Adrenal gland (tissue), 12 donors: ENCODE results near the gene FMO4. TPM values are rescaled to one million over a fixed set of nuclear protein-coding genes. Genes with fewer than 3 reads are reported as not detected.
"Not testable (repeated sequence)": the region's sequence is repeated elsewhere in the genome, so short reads cannot be mapped to it uniquely, and the experiment has no call there.

ENCODE experiments used
- DNase-seq, 7 donors: peaks; one replicate each; pipeline ENCODE4 v3.0.0-alpha.2; 2019 to 2020
- H3K27ac ChIP-seq, 5 donors: fragments of 200-600 bp; sonication (generic) in 4 of 5; 1 replicate in 3 of 5; 2 replicates in 2 of 5; pipeline versions ENCODE4 v1.5.1 to v1.8.0; 2016 to 2020; ENCODE audit warnings: mild to moderate bottlenecking in 1 of 5
- H3K27me3 ChIP-seq: fragments of 200-600 bp; 2 replicates; pipeline ENCODE4 v1.8.0; 2021
- H3K36me3 ChIP-seq, 2 donors: fragments of 200-600 bp; replicated peaks in 1 of 2; 1 replicate in 1 of 2; 2 replicates in 1 of 2; pipeline versions ENCODE4 v1.5.1 to v1.8.0; 2018 to 2022
- H3K4me1 ChIP-seq, 2 donors: fragments of 200-600 bp; replicated peaks in 1 of 2; 1 replicate in 1 of 2; 2 replicates in 1 of 2; pipeline versions ENCODE4 v1.5.1 to v1.8.0; 2018 to 2021
- H3K4me3 ChIP-seq, 4 donors: fragments of 200-600 bp; sonication (generic) in 3 of 4; one replicate each; pipeline ENCODE4 v1.5.1; 2016 to 2018
- H3K9me3 ChIP-seq, 3 donors: fragments of 200-600 bp; sonication (generic) in 1 of 3; replicated peaks in 1 of 3; 1 replicate in 2 of 3; 2 replicates in 1 of 3; pipeline versions ENCODE4 v1.5.1 to v1.8.0; 2016 to 2021
- CTCF ChIP-seq, 6 experiments: fragments of 450-650 bp in 4 of 6; fragments of 200-600 bp in 2 of 6; sonication (generic) in 1 of 6; IDR thresholded peaks; 1 replicate in 5 of 6; 2 replicates in 1 of 6; pipeline versions ENCODE4 v1.5.1 to v1.8.0; 2016 to 2021; ENCODE audit warnings: antibody characterized with exemption in 6 of 6, mild to moderate bottlenecking in 2 of 6, moderate library complexity in 1 of 6
- POLR2A ChIP-seq, 2 donors: fragments of 450-650 bp; IDR thresholded peaks; one replicate each; pipeline ENCODE4 v1.6.1; 2017; ENCODE audit warnings: antibody characterized with exemption in 2 of 2, mild to moderate bottlenecking in 2 of 2, moderate library complexity in 1 of 2
- WGBS, 4 donors: extraction: QIAGEN DNeasy Blood & Tissue Kit in 2 of 4; methylation state at CpG; one replicate each; pipeline versions ENCODE4 v1.1.5 to v1.1.7; 2013 to 2017; 5-methylcytosine and 5-hydroxymethylcytosine counted together
- intact Hi-C, 2 donors: fragments of 100-400 bp; cut with DNase I; formaldehyde crosslinking; loops; one replicate each; pipeline versions ENCODE4 v1.14.1 to v1.15.0; 2022 to 2023
- polyA plus RNA-seq, 3 donors: library from polyadenylated mRNA; stranded (reverse); fragments of 200-250 nt in 2 of 3; fragments of 350-450 nt in 1 of 3; fragmentation: Illumina TruSeq in 1 of 3; extraction: RNeasy Lipid Tissue Mini Kit (QIAGEN cat#74804) in 1 of 3; gene quantifications; one replicate each; pipeline ENCODE4 v1.2.3, GENCODE V29; 2013 to 2014
- total RNA-seq, 9 donors: library from RNA; depleted of rRNA in 4 of 9; stranded (reverse); fragments of >200 nt in 4 of 9; fragments of 120-200 nt in 1 of 9; fragmentation: NEBNext Ultra II Directional in 1 of 9; extraction: Animal tissue kit (Norgen Biotek cat#: 25700) in 1 of 9; gene quantifications; one replicate each; pipeline versions ENCODE4 v1.1.0 to v1.2.4, GENCODE V29; 2013 to 2023
- donor health status: healthy with polysubstance abuse.
- donor health status: Bipolar disorder and iron deficiency.
- donor health status: DM: yes; HTN: yes; CAD: no.
- donor health status: DM: no; HTN: no; CAD: no.
- donor health status: DM: no; HTN: no; CAD: no.
- donor health status: DM: yes; HTN: yes; CAD: no.

Gene FMO4
- total and polyA plus RNA-seq, 12 donors = 1.7 to 11.4 (median 3.8) TPM

- WGBS, 4 donors = 95 to 96% (median 96%) methylated on average over 7 of the region's 7 CpGs
- DNase-seq = no peak
- no peaks in the 10 kb centered on the region for H3K9me3 ChIP-seq
- H3K27ac ChIP-seq = no peak overlapping the region
- TF ChIP-seq POLR2A (IDR thresholded peaks at IDR 0.05) (no peak), CTCF (IDR thresholded peaks at IDR 0.05) (no peak)
- no peaks in the 10 kb centered on the region for H3K4me1 ChIP-seq
- H3K4me3 ChIP-seq = no peak overlapping the region
- H3K36me3 ChIP-seq = no peaks in the 10 kb centered on the region
- H3K27me3 ChIP-seq = no peaks in the 10 kb centered on the region
- intact Hi-C loops = no loop called here
Observed at GRCh38 chr1:171329251-171329650, 15.3 kb downstream of the FMO4 start.

GRCh38 chr1:171334024-171334640, 20.1 kb downstream of the FMO4 start:
- Histone ChIP-seq H3K36me3 (no peaks in the 10 kb centered on the region), H3K27me3 (no peaks in the 10 kb centered on the region), H3K9me3 (no peaks in the 10 kb centered on the region), H3K4me3 (no peak overlapping the region), H3K4me1 (no peaks in the 10 kb centered on the region), H3K27ac (no peak overlapping the region)
- no peak for DNase-seq
- no peak for TF ChIP-seq POLR2A (IDR thresholded peaks at IDR 0.05)
- no peak for TF ChIP-seq CTCF (IDR thresholded peaks at IDR 0.05)
- intact Hi-C loops = no loop called here
- WGBS, 4 donors = 81 to 97% (median 90%) methylated on average over 1 of the region's 1 CpG

- Histone ChIP-seq H3K4me3 (no peak overlapping the region), H3K36me3 (no peaks in the 10 kb centered on the region), H3K27ac (no peak overlapping the region), H3K9me3 (no peaks in the 10 kb centered on the region), H3K4me1 (no peaks in the 10 kb centered on the region), H3K27me3 (no peaks in the 10 kb centered on the region)
- 73 to 77% (median 76%) methylated on average over 1 of the region's 1 CpG for WGBS, 4 donors
- DNase-seq = no peak
- TF ChIP-seq CTCF (IDR thresholded peaks at IDR 0.05) (no peak), POLR2A (IDR thresholded peaks at IDR 0.05) (no peak)
- intact Hi-C loops = no loop called here
Observed at GRCh38 chr1:171335964-171336363, 22.0 kb downstream of the FMO4 start.

- H3K27me3 ChIP-seq, H3K4me3 ChIP-seq, H3K27ac ChIP-seq, H3K36me3 ChIP-seq, H3K4me1 ChIP-seq, DNase-seq, H3K9me3 ChIP-seq, intact Hi-C loops: not testable (repeated sequence)
- WGBS, 4 donors = 82 to 90% (median 87%) methylated on average over 6 of the region's 6 CpGs
Observed at GRCh38 chr1:171339345-171339744, 25.4 kb downstream of the FMO4 start.
